ENCODE data around the gene COL4A5. TPM values are rescaled to one million over a fixed set of nuclear protein-coding genes. Genes with fewer than 3 reads are reported as not detected.

COL4A5 gene
- total RNA-seq, 1 experiment from 2014 or later: 0.60 TPM

- BruUV-seq (replicated peaks): no TSS peak
- H3K4me3 ChIP-seq (ENCODE audit: low read depth, low read length, poor library complexity, severe bottlenecking): no peak overlapping the region
- CTCF ChIA-PET: no interaction called here
- no peak overlapping the region for H3K27ac ChIP-seq (ENCODE audit: low read depth, low read length, poor library complexity, severe bottlenecking)
- no peaks in the 10 kb centered on the region for H3K9me3 ChIP-seq (ENCODE audit: low read depth, low read length, poor library complexity, severe bottlenecking)
- POLR2A ChIA-PET (ENCODE audit: low non-redundant PET): no interaction called here
- no peaks in the 10 kb centered on the region for H3K4me1 ChIP-seq (ENCODE audit: insufficient read depth, low read length, poor library complexity, severe bottlenecking)
- intact Hi-C loops (cut with micrococcal nuclease; ENCODE audit: unreplicated experiment): no loop called here
- H3K36me3 ChIP-seq (ENCODE audit: insufficient read depth, low read length, poor library complexity, severe bottlenecking): no peaks in the 10 kb centered on the region
- DNase-seq (ENCODE audit: low spot score): no peak
- no peak for TF ChIP-seq EZH2 (IDR thresholded peaks at IDR 0.05; ENCODE audit: borderline replicate concordance, low read depth, low read length, poor library complexity, severe bottlenecking)
- TF ChIP-seq CTCF (conservative IDR thresholded peaks at IDR 0.05; ENCODE audit: low read depth, low read length): no peak
- H3K27me3 ChIP-seq (replicated peaks; ENCODE audit: insufficient read depth, low read depth, low read length, poor library complexity): peaks cover 50% of the 10 kb centered on the region
Measured at GRCh38 chrX:108426262-108426661, 13.4 kb upstream of the COL4A5 start.

- no peaks in the 10 kb centered on the region for H3K9me3 ChIP-seq (ENCODE audit: low read depth, low read length, poor library complexity, severe bottlenecking)
- intact Hi-C loops (cut with micrococcal nuclease; ENCODE audit: unreplicated experiment): no loop called here
- no peak overlapping the region for H3K27ac ChIP-seq (ENCODE audit: low read depth, low read length, poor library complexity, severe bottlenecking)
- TF ChIP-seq CTCF (conservative IDR thresholded peaks at IDR 0.05; ENCODE audit: low read depth, low read length) (no peak), EZH2 (IDR thresholded peaks at IDR 0.05; ENCODE audit: borderline replicate concordance, low read depth, low read length, poor library complexity, severe bottlenecking) (no peak)
- H3K4me3 ChIP-seq (ENCODE audit: low read depth, low read length, poor library complexity, severe bottlenecking): no peak overlapping the region
- no peaks in the 10 kb centered on the region for H3K4me1 ChIP-seq (ENCODE audit: insufficient read depth, low read length, poor library complexity, severe bottlenecking)
- ChIA-PET CTCF (no interaction called here), POLR2A (ENCODE audit: low non-redundant PET) (no interaction called here)
- H3K27me3 ChIP-seq (replicated peaks; ENCODE audit: insufficient read depth, low read depth, low read length, poor library complexity): peaks cover 66% of the 10 kb centered on the region
- H3K36me3 ChIP-seq (ENCODE audit: insufficient read depth, low read length, poor library complexity, severe bottlenecking): no peaks in the 10 kb centered on the region
- no TSS peak for BruUV-seq (replicated peaks)
- no peak for DNase-seq (ENCODE audit: low spot score)
Measured at GRCh38 chrX:108435261-108435660, 4.4 kb upstream of the COL4A5 start.

GRCh38 chrX:108437349-108438109 is 2.1 kb upstream of the COL4A5 start:
- ChIA-PET POLR2A (ENCODE audit: low non-redundant PET) (no interaction called here), CTCF (no interaction called here)
- H3K4me3 ChIP-seq (ENCODE audit: low read depth, low read length, poor library complexity, severe bottlenecking): no peak overlapping the region
- peaks cover 59% of the 10 kb centered on the region for H3K27me3 ChIP-seq (replicated peaks; ENCODE audit: insufficient read depth, low read depth, low read length, poor library complexity)
- H3K4me1 ChIP-seq (ENCODE audit: insufficient read depth, low read length, poor library complexity, severe bottlenecking): no peaks in the 10 kb centered on the region
- no peaks in the 10 kb centered on the region for H3K36me3 ChIP-seq (ENCODE audit: insufficient read depth, low read length, poor library complexity, severe bottlenecking)
- H3K27ac ChIP-seq (ENCODE audit: low read depth, low read length, poor library complexity, severe bottlenecking): no peak overlapping the region
- intact Hi-C loops (cut with micrococcal nuclease; ENCODE audit: unreplicated experiment): no loop called here
- no TSS peak for BruUV-seq (replicated peaks)
- H3K9me3 ChIP-seq (ENCODE audit: low read depth, low read length, poor library complexity, severe bottlenecking): no peaks in the 10 kb centered on the region
- no peak for DNase-seq (ENCODE audit: low spot score)
- TF ChIP-seq CTCF (conservative IDR thresholded peaks at IDR 0.05; ENCODE audit: low read depth, low read length) (no peak), EZH2 (IDR thresholded peaks at IDR 0.05; ENCODE audit: borderline replicate concordance, low read depth, low read length, poor library complexity, severe bottlenecking) (no peak)
